Renal cortex interstitium (tissue), 11 donors: Measurements from ENCODE around the gene TREH. TPM values are rescaled to one million over a fixed set of nuclear protein-coding genes. Genes with fewer than 3 reads are reported as not detected.
"Not testable (repeated sequence)": the region's sequence is repeated elsewhere in the genome, so short reads cannot be mapped to it uniquely, and the experiment has no call there.

Experiments
- DNase-seq, 11 donors: peaks; one replicate each; pipeline ENCODE4 v3.0.0-alpha.2; 2013; ENCODE audit warnings: low read depth in 9 of 11, low spot score in 4 of 11; ENCODE audit errors: extremely low read depth in 1 of 11
- polyA plus RNA-seq, 3 donors: library from polyadenylated mRNA; unstranded; fragments of 120-200 nt; gene quantifications; one replicate each; pipeline ENCODE4 v1.2.1, GENCODE V29; 2013; ENCODE audit not compliant: insufficient read length in 3 of 3

TREH gene
- polyA plus RNA-seq, 3 donors, result 0.43 to 2.9 (median 0.90) TPM

- no peak for DNase-seq
Observed at GRCh38 chr11:118703563-118704106, 24.2 kb upstream of the TREH start.

GRCh38 chr11:118699506-118700220 is 20.2 kb upstream of the TREH start:
- DNase-seq, result no peak

- DNase-seq, result no peak
Observed at GRCh38 chr11:118697346-118697745, 17.9 kb upstream of the TREH start.

DNA sequence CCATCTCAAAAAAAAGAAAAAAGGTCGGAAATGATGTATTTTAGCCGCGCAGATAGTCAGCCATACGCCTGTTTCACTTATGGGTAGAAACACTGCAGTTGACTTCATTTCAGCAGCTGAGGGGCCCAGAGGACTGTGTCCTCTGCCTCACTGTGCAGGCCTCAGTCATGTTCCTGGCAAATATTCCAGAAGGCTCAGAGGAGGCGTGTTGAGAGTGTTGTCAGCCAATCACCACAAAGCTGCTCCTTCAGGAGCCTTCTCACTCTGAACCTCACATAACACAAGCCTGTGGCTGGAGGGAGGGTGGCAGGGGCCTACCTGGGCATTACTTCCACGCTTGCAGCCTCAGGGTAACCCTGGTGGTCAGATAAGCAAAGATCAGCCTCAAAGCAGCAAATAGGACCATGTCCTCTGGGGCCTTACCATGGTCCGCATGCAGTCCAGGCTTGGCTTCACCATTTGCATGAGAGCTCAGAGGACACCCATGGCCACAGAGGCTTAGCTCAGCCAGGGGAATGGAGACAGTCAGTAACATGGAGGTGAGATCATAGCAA is 17.3 kb upstream of the TREH start:
- DNase-seq, result no peak

- no peak for DNase-seq
Observed at GRCh38 chr11:118694771-118695170, 15.3 kb upstream of the TREH start.

GRCh38 chr11:118694185-118694584 is 14.7 kb upstream of the TREH start:
- DNase-seq, result no peak

DNA sequence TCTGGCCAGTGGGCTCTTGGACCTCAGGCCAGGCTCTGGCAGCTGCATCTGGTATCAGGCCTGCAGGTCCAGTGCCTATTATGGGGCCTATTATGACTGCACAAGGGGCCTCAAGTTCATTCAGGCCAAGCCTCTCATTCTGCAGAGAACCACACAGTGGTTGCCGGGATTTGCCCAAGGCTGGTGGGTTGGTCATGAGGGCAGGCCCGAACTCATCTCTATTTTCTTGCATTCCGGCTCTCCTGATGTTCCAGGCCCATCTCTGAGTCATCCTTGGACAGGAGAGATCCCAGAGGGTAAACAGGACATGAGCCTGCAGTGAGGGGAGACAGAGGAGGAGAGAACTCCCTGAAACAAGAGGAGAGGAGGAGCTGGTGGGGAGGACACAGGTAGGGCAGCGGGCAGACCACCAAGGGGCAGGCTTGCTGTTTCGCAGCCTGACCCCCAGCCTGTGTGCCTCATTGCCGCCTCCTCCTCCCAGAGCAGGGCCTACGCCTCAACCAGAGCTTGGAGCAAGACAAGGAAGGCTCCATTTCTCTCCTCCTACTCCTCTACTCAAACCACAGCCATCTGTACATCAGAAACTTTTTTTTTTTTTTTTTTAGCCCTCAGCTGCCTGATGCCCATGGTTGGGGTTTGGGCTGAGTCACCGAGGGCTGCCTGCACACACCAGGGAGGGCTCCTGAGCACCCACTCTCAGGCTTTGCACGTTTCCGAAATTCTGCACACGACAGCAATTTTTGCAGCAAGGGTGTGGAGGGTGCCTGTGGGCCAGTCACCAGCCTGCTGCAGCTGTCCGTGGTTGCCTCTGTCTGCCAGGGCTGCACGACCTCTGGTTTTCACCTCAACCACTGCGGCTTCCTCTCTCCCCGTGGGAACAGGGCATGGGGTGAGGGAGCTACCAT is 12.7 kb upstream of the TREH start:
- DNase-seq, result no peak

GRCh38 chr11:118690553-118691304 is 11.3 kb upstream of the TREH start:
- no peak for DNase-seq

GRCh38 chr11:118689852-118690552 is 10.6 kb upstream of the TREH start:
- peak; percentile 77 to 91 (median 85) for DNase-seq

GRCh38 chr11:118689503-118689851 is 10.0 kb upstream of the TREH start:
- no peak for DNase-seq

- no peak for DNase-seq
Observed at GRCh38 chr11:118688851-118689502, 9.5 kb upstream of the TREH start.

DNA sequence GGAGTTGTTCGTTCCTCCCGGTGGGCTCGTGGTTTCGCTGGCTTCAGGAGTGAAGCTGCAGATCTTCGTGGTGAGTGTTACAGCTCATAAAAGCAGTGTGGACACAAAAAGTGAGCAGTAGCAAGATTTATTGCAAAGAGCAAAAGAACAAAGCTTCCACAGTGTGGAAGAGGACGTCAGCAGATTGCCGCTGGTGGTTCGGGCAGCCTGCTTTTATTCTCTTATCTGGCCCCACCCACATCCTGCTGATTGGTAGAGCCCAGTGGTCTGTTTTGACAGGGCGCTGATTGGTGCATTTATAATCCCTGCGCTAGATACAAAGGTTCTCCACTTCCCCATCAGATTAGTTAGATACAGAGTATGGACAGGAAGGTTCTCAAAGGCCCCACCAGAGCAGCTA is 8.9 kb upstream of the TREH start:
- DNase-seq, result not testable (repeated sequence)

DNA sequence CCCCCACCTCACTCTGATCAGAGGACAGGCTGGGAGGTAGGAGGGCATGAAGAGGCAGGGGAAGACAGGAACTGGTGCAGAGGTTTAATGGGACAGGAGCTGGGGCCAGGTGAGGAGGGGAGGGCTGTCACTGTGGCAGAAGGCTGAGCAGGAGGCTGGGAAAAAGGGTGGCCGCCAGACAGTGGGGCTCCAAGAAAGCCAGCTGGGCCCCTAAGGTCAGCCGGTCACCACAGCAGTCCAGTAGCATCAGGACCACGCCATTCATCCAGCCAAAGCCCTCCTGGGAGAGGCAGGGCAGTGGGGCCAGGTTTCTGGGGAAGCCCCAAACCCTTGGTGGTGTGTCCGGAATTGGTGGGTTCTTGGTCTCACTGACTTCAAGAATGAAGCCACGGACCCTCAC is 8.5 kb upstream of the TREH start:
- DNase-seq, result no peak

DNA sequence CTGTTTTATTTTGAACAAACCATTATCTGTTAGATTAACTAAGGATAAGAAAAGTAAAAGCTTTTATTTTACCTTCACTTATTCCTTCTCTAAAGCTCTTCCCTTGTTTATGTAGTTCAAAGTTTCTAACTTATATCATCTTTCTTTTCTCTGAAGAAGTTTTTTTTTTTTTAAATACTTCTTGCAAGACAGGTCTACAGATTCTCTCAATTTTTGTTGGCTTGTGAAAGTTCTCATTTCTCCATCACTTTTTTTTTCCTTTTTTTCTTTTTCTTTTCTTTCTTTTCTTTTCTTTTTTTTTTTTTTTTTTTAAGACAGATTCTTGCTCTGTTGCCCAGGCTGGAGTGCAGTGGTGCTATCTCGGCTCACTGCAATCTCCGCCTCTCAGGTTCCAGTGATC is 4.7 kb upstream of the TREH start:
- DNase-seq, result no peak

GRCh38 chr11:118682939-118683338 is 3.5 kb upstream of the TREH start:
- DNase-seq, result not testable (repeated sequence)

DNA sequence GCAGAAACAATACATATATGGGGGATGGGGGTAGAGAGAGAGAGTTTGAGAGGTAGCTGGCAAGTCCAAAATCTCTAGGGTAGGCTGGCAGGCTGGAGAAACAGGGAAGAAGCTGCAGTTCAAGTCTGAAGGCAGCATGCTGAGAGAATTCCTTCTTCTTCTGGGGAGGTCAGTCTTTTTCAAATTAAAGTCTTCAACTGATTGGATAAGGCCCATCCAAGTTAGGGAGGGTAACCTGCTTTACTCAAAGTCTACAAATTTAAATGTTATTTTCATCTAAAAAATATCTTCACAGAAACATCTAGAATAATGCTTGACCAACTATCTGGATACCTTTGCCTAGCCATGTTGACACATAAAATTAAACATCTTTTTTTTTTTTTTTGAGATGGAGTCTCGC is 2.9 kb upstream of the TREH start:
- no peak for DNase-seq

DNA sequence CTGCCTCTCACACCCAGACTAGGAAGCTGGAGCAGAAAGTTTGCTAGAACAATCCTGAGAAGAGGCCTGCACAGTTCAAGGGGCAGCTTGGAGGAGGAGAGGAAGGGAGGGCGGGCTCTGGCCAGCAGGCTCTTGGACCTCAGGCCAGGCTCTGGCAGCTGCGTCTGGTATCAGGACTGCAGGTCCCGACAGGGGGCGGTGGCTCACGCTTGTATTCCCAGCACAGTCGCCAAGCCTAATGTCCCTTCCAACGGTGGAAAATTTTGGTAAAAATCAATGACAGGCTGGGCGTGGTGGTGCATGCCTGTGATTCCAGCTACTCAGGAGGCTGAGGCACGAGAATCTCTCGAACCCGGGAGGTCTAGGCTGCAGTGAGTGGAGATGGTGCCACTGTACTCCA is 542 bp downstream of the TREH start:
- DNase-seq, result not testable (repeated sequence)

- no peak for DNase-seq
Observed at GRCh38 chr11:118677977-118678376, 1.5 kb downstream of the TREH start.
